NCI-H1694 (cell line): ENCODE results near the gene DCLK1.
"Not testable (repeated sequence)": the region's sequence is repeated elsewhere in the genome, so short reads cannot be mapped to it uniquely, and the experiment has no call there.

Experiments
- DNase-seq: peaks from one replicate; lab custom pipeline; 2025; lab: John Stamatoyannopoulos, UW

The DCLK1 gene

GRCh38 chr13:35984776-35985453, 146.3 kb downstream of the DCLK1 start:
- peak; percentile 9 for DNase-seq

- no peak for DNase-seq
Observed at GRCh38 chr13:35984287-35984686, 146.9 kb downstream of the DCLK1 start.

GRCh38 chr13:35983703-35984102, 147.5 kb downstream of the DCLK1 start:
- DNase-seq: not testable (repeated sequence)

GRCh38 chr13:35983206-35983605, 148.0 kb downstream of the DCLK1 start:
- DNase-seq: no peak

- no peak for DNase-seq
Observed at GRCh38 chr13:35979361-35979951, 151.7 kb downstream of the DCLK1 start.

- DNase-seq: peak; percentile 75
Observed at GRCh38 chr13:35978607-35979316, 152.4 kb downstream of the DCLK1 start.

GRCh38 chr13:35977060-35977459, 154.1 kb downstream of the DCLK1 start:
- no peak for DNase-seq

- DNase-seq: no peak
Observed at GRCh38 chr13:35976126-35976525, 155.1 kb downstream of the DCLK1 start.

GRCh38 chr13:35966951-35967350, 164.2 kb downstream of the DCLK1 start:
- not testable (repeated sequence) for DNase-seq

- no peak for DNase-seq
Observed at GRCh38 chr13:35966024-35966423, 165.2 kb downstream of the DCLK1 start.

- DNase-seq: no peak
Observed at GRCh38 chr13:35965226-35965927, 165.8 kb downstream of the DCLK1 start.

GRCh38 chr13:35964863-35965180, 166.4 kb downstream of the DCLK1 start:
- no peak for DNase-seq

GRCh38 chr13:35964011-35964862, 166.9 kb downstream of the DCLK1 start:
- no peak for DNase-seq

GRCh38 chr13:35961461-35962220, 169.5 kb downstream of the DCLK1 start:
- DNase-seq: no peak

GRCh38 chr13:35961002-35961401, 170.2 kb downstream of the DCLK1 start:
- no peak for DNase-seq

GRCh38 chr13:35957996-35958395, 173.2 kb downstream of the DCLK1 start:
- DNase-seq: no peak

GRCh38 chr13:35957241-35957731, 173.9 kb downstream of the DCLK1 start:
- no peak for DNase-seq

GRCh38 chr13:35956074-35956473, 175.1 kb downstream of the DCLK1 start:
- no peak for DNase-seq

- peak; percentile 64 for DNase-seq
Observed at GRCh38 chr13:35954207-35954560, 177.0 kb downstream of the DCLK1 start.

- peak; percentile 98 for DNase-seq
Observed at GRCh38 chr13:35953537-35954206, 177.5 kb downstream of the DCLK1 start.
